H9 (cell line): ENCODE data around the gene OR10H4. TPM values are rescaled to one million over a fixed set of nuclear protein-coding genes. Genes with fewer than 3 reads are reported as not detected.

Source experiments
- DNase-seq: peaks from one replicate; pipeline ENCODE4 v3.0.0-alpha.2; 2017
- H2AFZ ChIP-seq: one replicate; pipeline ENCODE4 v1.6.1; 2013; ENCODE audit warnings: mild to moderate bottlenecking, low read length, control low read depth, moderate library complexity
- H2AK5ac ChIP-seq: 2 replicates; pipeline ENCODE4 v1.6.1; 2013; ENCODE audit warnings: low read length, control low read depth, mixed read lengths; ENCODE audit not compliant: insufficient read length
- H2BK120ac ChIP-seq: one replicate; pipeline ENCODE4 v1.6.1; 2013; ENCODE audit warnings: low read depth, mild to moderate bottlenecking, low read length, control low read depth, inconsistent platforms; ENCODE audit not compliant: poor library complexity, severe bottlenecking
- H2BK12ac ChIP-seq: 2 replicates; pipeline ENCODE4 v1.6.1; 2013; ENCODE audit warnings: low read length, control low read depth, mixed read lengths, low read depth; ENCODE audit not compliant: insufficient read length
- H2BK15ac ChIP-seq: 2 replicates; pipeline ENCODE4 v1.6.1; 2013; ENCODE audit warnings: low read depth, low read length, control low read depth
- H2BK20ac ChIP-seq: one replicate; pipeline ENCODE4 v1.6.1; 2013; ENCODE audit warnings: low read depth, mild to moderate bottlenecking, low read length, control low read depth, inconsistent platforms; ENCODE audit not compliant: poor library complexity, severe bottlenecking
- H2BK5ac ChIP-seq: 2 replicates; pipeline ENCODE4 v1.6.1; 2013; ENCODE audit warnings: low read length, control low read depth, mixed read lengths; ENCODE audit not compliant: insufficient read length
- H3K14ac ChIP-seq: 2 replicates; pipeline ENCODE4 v1.6.1; 2013; ENCODE audit warnings: low read length, control low read depth; ENCODE audit not compliant: insufficient read depth
- H3K18ac ChIP-seq: 2 replicates; pipeline ENCODE4 v1.6.1; 2013; ENCODE audit warnings: low read depth, mild to moderate bottlenecking, mixed read lengths, low read length, control low read depth; ENCODE audit not compliant: insufficient read length
- H3K23ac ChIP-seq: 2 replicates; pipeline ENCODE4 v1.6.1; 2013; ENCODE audit warnings: low read length, control low read depth, mixed read lengths, low read depth; ENCODE audit not compliant: insufficient read length
- H3K23me2 ChIP-seq: 2 replicates; pipeline ENCODE4 v1.6.1; 2013; ENCODE audit warnings: low read depth, mild to moderate bottlenecking, mixed read lengths, low read length, control low read depth; ENCODE audit not compliant: insufficient read length, poor library complexity, severe bottlenecking
- H3K27ac ChIP-seq: 2 replicates; pipeline ENCODE4 v1.5.1; 2013; ENCODE audit warnings: low read length, control low read depth, mixed read lengths, low read depth; ENCODE audit not compliant: insufficient read length
- H3K27me3 ChIP-seq: 2 replicates; pipeline ENCODE4 v1.6.1; 2013; ENCODE audit warnings: low read length, control low read depth, inconsistent platforms; ENCODE audit not compliant: insufficient read depth
- H3K4ac ChIP-seq: 2 replicates; pipeline ENCODE4 v1.6.1; 2013; ENCODE audit warnings: low read depth, mild to moderate bottlenecking, control low read depth, inconsistent platforms, low read length, moderate library complexity
- H3K4me1 ChIP-seq: 2 replicates; pipeline ENCODE4 v1.6.1; 2013; ENCODE audit warnings: low read length, control low read depth, inconsistent platforms; ENCODE audit not compliant: insufficient read depth
- H3K4me2 ChIP-seq: 2 replicates; pipeline ENCODE4 v1.6.1; 2013; ENCODE audit warnings: low read length, control low read depth, mixed read lengths; ENCODE audit not compliant: insufficient read length, insufficient read depth
- H3K56ac ChIP-seq: 2 replicates; pipeline ENCODE4 v1.6.1; 2013; ENCODE audit warnings: low read depth, mild to moderate bottlenecking, mixed read lengths, low read length, control low read depth; ENCODE audit not compliant: insufficient read length
- H3K79me1 ChIP-seq: 2 replicates; pipeline ENCODE4 v1.6.1; 2013; ENCODE audit warnings: low read depth, mild to moderate bottlenecking, moderate library complexity, low read length, control low read depth, inconsistent platforms; ENCODE audit not compliant: insufficient read depth, poor library complexity, severe bottlenecking
- H3K79me2 ChIP-seq: 2 replicates; pipeline ENCODE4 v1.6.1; 2013; ENCODE audit warnings: low read length, control low read depth, inconsistent platforms; ENCODE audit not compliant: insufficient read depth
- H3K9ac ChIP-seq: 2 replicates; pipeline ENCODE4 v1.6.1; 2013; ENCODE audit warnings: low read length, control low read depth, mixed read lengths; ENCODE audit not compliant: insufficient read length; ENCODE audit errors: extremely low read depth
- H3K9me3 ChIP-seq: one replicate; pipeline ENCODE4 v1.6.1; 2013; ENCODE audit warnings: low read depth, low read length, inconsistent platforms; ENCODE audit not compliant: control insufficient read depth
- H3T11ph ChIP-seq: one replicate; pipeline ENCODE4 v1.6.1; 2013; ENCODE audit warnings: mild to moderate bottlenecking, low read length, control low read depth, inconsistent platforms
- H4K20me1 ChIP-seq: one replicate; pipeline ENCODE4 v1.6.1; 2013; ENCODE audit not compliant: control insufficient read depth, insufficient read length, insufficient read depth
- H4K5ac ChIP-seq: 2 replicates; pipeline ENCODE4 v1.6.1; 2013; ENCODE audit warnings: low read depth, mild to moderate bottlenecking, mixed read lengths, low read length, control low read depth; ENCODE audit not compliant: insufficient read length
- H4K8ac ChIP-seq: replicated peaks from 2 replicates; pipeline ENCODE4 v1.6.1; 2013; ENCODE audit warnings: low read length, control low read depth, mixed read lengths, low read depth; ENCODE audit not compliant: insufficient read length
- H4K91ac ChIP-seq: 2 replicates; pipeline ENCODE4 v1.6.1; 2013; ENCODE audit warnings: low read depth, mild to moderate bottlenecking, moderate library complexity, mixed read lengths, low read length, control low read depth; ENCODE audit not compliant: insufficient read length
- H3K27ac Mint-ChIP-seq, 3 experiments: 2 replicates in 2 of 3; 3 replicates in 1 of 3; pipeline ENCODE4 v1.8.0; 2020 to 2021; ENCODE audit warnings: mixed read lengths in 3 of 3, mild to moderate bottlenecking in 1 of 3, moderate library complexity in 1 of 3
- H3K27me3 Mint-ChIP-seq: 2 replicates; pipeline ENCODE4 v1.8.0; 2021; ENCODE audit warnings: low read depth, mild to moderate bottlenecking, moderate library complexity, mixed read lengths
- H3K36me3 Mint-ChIP-seq, 3 experiments: 2 replicates in 2 of 3; 3 replicates in 1 of 3; pipeline ENCODE4 v1.8.0; 2020 to 2021; ENCODE audit warnings: low read depth in 3 of 3, mixed read lengths in 3 of 3; ENCODE audit not compliant: insufficient read depth in 1 of 3
- H3K4me1 Mint-ChIP-seq, 2 experiments: 2 replicates each; pipeline ENCODE4 v1.8.0; 2020; ENCODE audit warnings: mixed read lengths in 2 of 2
- H3K4me3 Mint-ChIP-seq, 2 experiments: 2 replicates in 1 of 2; 3 replicates in 1 of 2; pipeline ENCODE4 v1.8.0; 2020 to 2021; ENCODE audit warnings: mild to moderate bottlenecking in 2 of 2, mixed read lengths in 2 of 2, moderate library complexity in 1 of 2
- H3K9me3 Mint-ChIP-seq, 2 experiments: 2 replicates in 1 of 2; 3 replicates in 1 of 2; pipeline ENCODE4 v1.8.0; 2020; ENCODE audit warnings: mild to moderate bottlenecking in 2 of 2, mixed read lengths in 2 of 2, moderate library complexity in 1 of 2
- WGBS: extraction: QIAGEN DNeasy Blood & Tissue Kit; methylation state at CpG from one replicate; pipeline ENCODE4 v1.1.7; 2013; ENCODE audit warnings: missing lambda C conversion rate, low lambda C conversion rate, mixed read lengths; ENCODE audit not compliant: insufficient read length; ENCODE audit errors: extremely low coverage; 5-methylcytosine and 5-hydroxymethylcytosine counted together
- total RNA-seq: library from RNA; stranded (reverse); gene quantifications from 2 replicates; pipeline ENCODE4 v1.2.1, GENCODE V29; 2021
- TF ChIP-seq, protein P1 (sequence below): fragments of 200-600 bp; sonication (generic); conservative IDR thresholded peaks from 3 replicates; pipeline ENCODE4 v1.8.0; 2021; ENCODE audit warnings: antibody characterized with exemption, mild to moderate bottlenecking

Gene OR10H4
- total RNA-seq, 1 experiment from 2014 or later, result not detected

DNA sequence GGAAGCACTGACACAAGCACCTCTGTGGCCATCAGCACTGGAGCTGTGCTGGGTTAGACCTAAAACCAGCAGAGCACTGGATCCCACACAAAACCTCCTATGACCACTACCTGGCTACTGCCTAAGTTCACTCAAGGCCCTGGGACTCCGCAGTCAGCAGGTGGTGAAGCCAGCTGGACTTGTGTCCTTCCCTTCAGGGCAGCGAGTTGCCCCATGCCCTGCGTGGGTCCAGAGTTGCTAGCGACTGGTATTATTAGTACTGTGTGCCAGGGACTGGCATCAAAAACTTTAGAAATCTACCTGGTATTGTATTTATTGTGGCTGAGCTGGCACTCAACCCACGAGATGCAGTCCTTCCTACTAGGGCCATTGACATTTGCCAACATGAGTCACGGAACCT is 6.0 kb downstream of the OR10H4 start:
- TF ChIP-seq, protein P1, sequence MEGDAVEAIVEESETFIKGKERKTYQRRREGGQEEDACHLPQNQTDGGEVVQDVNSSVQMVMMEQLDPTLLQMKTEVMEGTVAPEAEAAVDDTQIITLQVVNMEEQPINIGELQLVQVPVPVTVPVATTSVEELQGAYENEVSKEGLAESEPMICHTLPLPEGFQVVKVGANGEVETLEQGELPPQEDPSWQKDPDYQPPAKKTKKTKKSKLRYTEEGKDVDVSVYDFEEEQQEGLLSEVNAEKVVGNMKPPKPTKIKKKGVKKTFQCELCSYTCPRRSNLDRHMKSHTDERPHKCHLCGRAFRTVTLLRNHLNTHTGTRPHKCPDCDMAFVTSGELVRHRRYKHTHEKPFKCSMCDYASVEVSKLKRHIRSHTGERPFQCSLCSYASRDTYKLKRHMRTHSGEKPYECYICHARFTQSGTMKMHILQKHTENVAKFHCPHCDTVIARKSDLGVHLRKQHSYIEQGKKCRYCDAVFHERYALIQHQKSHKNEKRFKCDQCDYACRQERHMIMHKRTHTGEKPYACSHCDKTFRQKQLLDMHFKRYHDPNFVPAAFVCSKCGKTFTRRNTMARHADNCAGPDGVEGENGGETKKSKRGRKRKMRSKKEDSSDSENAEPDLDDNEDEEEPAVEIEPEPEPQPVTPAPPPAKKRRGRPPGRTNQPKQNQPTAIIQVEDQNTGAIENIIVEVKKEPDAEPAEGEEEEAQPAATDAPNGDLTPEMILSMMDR, result no peak
- Histone ChIP-seq H3K4ac (no peak overlapping the region), H3T11ph (no peak overlapping the region), H2BK5ac (no peak overlapping the region), H4K5ac (no peak overlapping the region), H3K27ac (no peak overlapping the region), H3K79me1 (no peaks in the 10 kb centered on the region), H3K18ac (no peak overlapping the region), H4K20me1 (no peaks in the 10 kb centered on the region), H2BK20ac (no peak overlapping the region), H4K8ac (no peak overlapping the region), H3K4me2 (no peak overlapping the region), H3K9ac (no peak overlapping the region), H3K79me2 (no peaks in the 10 kb centered on the region), H2AFZ (no peak overlapping the region), H3K23me2 (no peaks in the 10 kb centered on the region), H3K9me3 (peaks cover 85% of the 10 kb centered on the region), H3K14ac (no peak overlapping the region), H3K23ac (no peak overlapping the region), H3K4me1 (no peaks in the 10 kb centered on the region), H2AK5ac (no peak overlapping the region), H2BK120ac (no peak overlapping the region), H3K56ac (no peak overlapping the region), H3K27me3 (no peaks in the 10 kb centered on the region; the same call in 1 of the 2 replicates), H4K91ac (no peak overlapping the region), H2BK15ac (no peak overlapping the region), H2BK12ac (no peak overlapping the region)
- H3K27ac Mint-ChIP-seq, result no peak overlapping the region
- H3K36me3 Mint-ChIP-seq, result peaks cover 0 to 18% (median 4%) of the 10 kb centered on the region in 3 experiments; a peak in 4 of 7 replicates
- H3K9me3 Mint-ChIP-seq, result peaks cover 95 to 100% of the 10 kb centered on the region in 2 experiments
- H3K4me3 Mint-ChIP-seq, result no peak overlapping the region
- no peaks in the 10 kb centered on the region; the same call in 1 of the 2 replicates for H3K27me3 Mint-ChIP-seq
- no peak for DNase-seq
- no CpG with 5 or more reads among the region's 6 CpGs for WGBS
- H3K4me1 Mint-ChIP-seq, result no peaks in the 10 kb centered on the region
